B cell (primary cell): ENCODE measurements around the gene GRB10. TPM values are rescaled to one million over a fixed set of nuclear protein-coding genes. Genes with fewer than 3 reads are reported as not detected.

Source experiments
- ATAC-seq: fragments of 200-7000 bp; cut with Tn5 transposase; one replicate; pipeline ENCODE4 v1.10.0; 2021; ENCODE audit warnings: low read depth, mild to moderate bottlenecking, moderate number of reproducible peaks, moderate library complexity
- CTCF ChIA-PET: fragments of 350-600 bp; sonication (Branson Sonifier 250); formaldehyde crosslinking; loops from one replicate; lab custom pipeline; 2021; ENCODE audit warnings: antibody characterized with exemption, inconsistent platforms; lab: Charles Lee
- POLR2A ChIA-PET: fragments of 350-600 bp; sonication (Branson Sonifier 250); formaldehyde crosslinking; loops from one replicate; lab custom pipeline; 2021; ENCODE audit warnings: antibody characterized with exemption; lab: Charles Lee
- DNase-seq: peaks from one replicate; pipeline ENCODE4 v3.0.0; 2013
- H2AFZ ChIP-seq: 2 replicates; pipeline ENCODE4 v1.6.1; 2012; ENCODE audit warnings: mild to moderate bottlenecking, low read depth, low read length; ENCODE audit not compliant: insufficient read depth, poor library complexity, severe bottlenecking
- H3K27ac ChIP-seq, 2 donors: 1 replicate in 1 of 2; 2 replicates in 1 of 2; pipeline ENCODE4 v1.5.1; 2012 to 2013; ENCODE audit warnings: low read length in 2 of 2, mild to moderate bottlenecking in 2 of 2, moderate library complexity in 1 of 2
- H3K27me3 ChIP-seq, 4 experiments: fragments of 200-600 bp in 1 of 4; sonication (generic) in 1 of 4; replicated peaks in 1 of 4; 1 replicate in 2 of 4; 2 replicates in 2 of 4; pipeline versions ENCODE4 v1.6.1 to v1.7.0; 2013 to 2016; ENCODE audit warnings: low read length in 3 of 4, mild to moderate bottlenecking in 2 of 4, mixed read lengths in 1 of 4, moderate library complexity in 1 of 4; ENCODE audit not compliant: insufficient read depth in 4 of 4, control insufficient read depth in 3 of 4; ENCODE audit errors: control extremely low read depth in 1 of 4
- H3K36me3 ChIP-seq, 2 experiments: replicated peaks in 1 of 2; 1 replicate in 1 of 2; 2 replicates in 1 of 2; pipeline versions ENCODE4 v1.6.1 to v1.7.1; 2013; ENCODE audit warnings: low read length in 1 of 2; ENCODE audit not compliant: insufficient read depth in 2 of 2, control insufficient read depth in 1 of 2; ENCODE audit errors: control extremely low read depth in 1 of 2, extremely low read depth in 1 of 2
- H3K4me1 ChIP-seq, 2 donors: fragments of 200-600 bp in 1 of 2; sonication (generic) in 1 of 2; 1 replicate in 1 of 2; 2 replicates in 1 of 2; pipeline versions ENCODE4 v1.5.1 to v1.6.1; 2013 to 2017; ENCODE audit warnings: low read length in 2 of 2; ENCODE audit not compliant: control insufficient read depth in 2 of 2, insufficient read depth in 2 of 2
- H3K4me2 ChIP-seq: replicated peaks from 2 replicates; pipeline ENCODE3; 2012; ENCODE audit warnings: mild to moderate bottlenecking, low read depth, low read length; ENCODE audit not compliant: poor library complexity, severe bottlenecking
- H3K4me3 ChIP-seq, 5 experiments: fragments of 200-600 bp in 1 of 5; sonication (generic) in 1 of 5; 1 replicate in 3 of 5; 2 replicates in 2 of 5; pipeline versions ENCODE4 v1.5.1 to v1.7.0; 2011 to 2016; ENCODE audit warnings: low read length in 4 of 5, mild to moderate bottlenecking in 4 of 5, low read depth in 2 of 5, control low read depth in 1 of 5, moderate library complexity in 1 of 5; ENCODE audit not compliant: insufficient read depth in 1 of 5; ENCODE audit errors: control extremely low read depth in 1 of 5, extremely low read depth in 1 of 5
- H3K79me2 ChIP-seq: fragments of 200-600 bp; sonication (generic); one replicate; pipeline ENCODE4 v1.6.0; 2016; ENCODE audit warnings: low read length; ENCODE audit not compliant: control insufficient read depth, insufficient read depth
- H3K9ac ChIP-seq: fragments of 200-600 bp; sonication (generic); 2 replicates; pipeline ENCODE4 v1.6.1; 2017; ENCODE audit warnings: mild to moderate bottlenecking, low read length, moderate library complexity
- H3K9me3 ChIP-seq, 3 donors: one replicate each; pipeline versions ENCODE4 v1.6.1 to v1.7.1; 2013; ENCODE audit warnings: low read length in 2 of 3; ENCODE audit not compliant: control insufficient read depth in 2 of 3, insufficient read depth in 1 of 3; ENCODE audit errors: control extremely low read depth in 1 of 3
- H4K20me1 ChIP-seq: 2 replicates; pipeline ENCODE4 v1.6.0; 2012; ENCODE audit warnings: mild to moderate bottlenecking, low read length; ENCODE audit not compliant: insufficient read depth, control insufficient read depth, poor library complexity, severe bottlenecking
- H3K27ac Mint-ChIP-seq: one replicate; pipeline ENCODE4 v1.8.0; 2021; ENCODE audit warnings: mixed read lengths
- H3K27me3 Mint-ChIP-seq: one replicate; pipeline ENCODE4 v1.8.0; 2021; ENCODE audit warnings: mixed read lengths
- H3K4me1 Mint-ChIP-seq: one replicate; pipeline ENCODE4 v1.8.0; 2021; ENCODE audit warnings: mixed read lengths
- H3K4me3 Mint-ChIP-seq: one replicate; pipeline ENCODE4 v1.8.0; 2021; ENCODE audit warnings: mixed read lengths
- H3K9me3 Mint-ChIP-seq: one replicate; pipeline ENCODE4 v1.8.0; 2022; ENCODE audit warnings: mixed read lengths; ENCODE audit not compliant: insufficient read depth
- CTCF ChIP-seq: fragments of 200-600 bp; IDR thresholded peaks from one replicate; pipeline ENCODE4 v1.8.0; 2022; ENCODE audit warnings: antibody characterized with exemption, mild to moderate bottlenecking
- EZH2 ChIP-seq: IDR thresholded peaks from 2 replicates; pipeline ENCODE4 v1.6.1; 2012; ENCODE audit warnings: borderline replicate concordance, low read depth, mild to moderate bottlenecking, moderate library complexity, low read length; ENCODE audit not compliant: insufficient read depth, poor library complexity, severe bottlenecking
- WGBS: methylation state at CpG from one replicate; pipeline ENCODE4 v1.1.5; 2013; ENCODE audit warnings: missing lambda C conversion rate; ENCODE audit not compliant: insufficient coverage; 5-methylcytosine and 5-hydroxymethylcytosine counted together
- intact Hi-C: fragments of 100-400 bp; cut with micrococcal nuclease; formaldehyde crosslinking; loops from one replicate; pipeline ENCODE4 v1.10.0; 2022
- polyA plus RNA-seq: library from polyadenylated mRNA; depleted of rRNA; stranded (reverse); fragments of >200 nt; gene quantifications from 2 replicates; pipeline ENCODE4 v1.2.3, GENCODE V29; 2012
- total RNA-seq, 2 donors: library from RNA; stranded (reverse); fragments of 120-200 nt in 1 of 2; gene quantifications; 1 replicate in 1 of 2; 2 replicates in 1 of 2; pipeline versions ENCODE4 v1.2.3 to v1.2.4, GENCODE V29; 2013 to 2022

Gene GRB10
- total and polyA plus RNA-seq, 2 donors (not counting 1 experiment from before 2014, with no cell fraction given): 0.04 TPM; not detected in 1

DNA sequence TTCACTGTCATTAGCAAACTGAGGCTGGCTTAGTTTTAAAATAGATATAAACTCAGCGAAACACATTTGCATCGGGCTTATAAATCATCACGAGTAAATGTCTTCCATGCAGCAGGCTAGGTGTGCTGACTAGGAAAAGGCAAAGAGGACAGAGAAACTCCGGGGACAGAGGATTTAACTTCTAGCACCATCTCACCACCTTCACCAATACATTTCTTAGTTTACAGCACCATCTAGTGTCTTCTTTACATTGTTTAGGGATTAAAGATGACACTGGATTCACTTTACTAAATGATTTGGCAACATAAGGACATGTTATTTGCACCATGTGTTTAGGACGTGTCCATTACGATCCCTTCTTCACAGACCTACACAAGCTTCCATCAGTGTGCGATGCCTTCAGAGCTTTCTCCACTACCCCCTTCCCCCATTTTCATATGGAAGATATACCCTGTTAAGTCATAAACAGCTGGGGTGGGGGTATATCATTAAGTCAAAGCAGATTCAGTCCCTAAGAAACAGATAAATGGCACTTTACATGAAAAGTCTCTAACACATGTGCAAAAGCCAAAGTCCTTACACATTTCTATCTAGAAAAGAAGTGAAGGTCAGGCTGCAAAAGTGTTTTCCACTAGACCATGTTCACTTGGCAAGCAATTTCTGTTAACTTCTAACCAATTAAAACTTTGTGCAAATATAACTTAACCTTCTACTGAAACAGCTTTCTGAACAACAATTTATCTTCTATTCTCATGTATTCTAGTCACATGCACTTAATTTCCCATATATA is 103.3 kb downstream of the GRB10 start:
- Mint-ChIP-seq H3K27ac (no peak overlapping the region), H3K27me3 (peaks cover 22% of the 10 kb centered on the region), H3K9me3 (no peaks in the 10 kb centered on the region), H3K4me3 (no peak overlapping the region), H3K4me1 (peaks cover 5% of the 10 kb centered on the region)
- no peak overlapping the region for H3K9ac ChIP-seq
- no peak overlapping the region for H3K27ac ChIP-seq
- intact Hi-C loops: loop anchor here (1.0 to 5.0 kb wide), 4 partner anchors 211 to 587 kb away; no protein-coding TSS in a partner anchor
- H3K9me3 ChIP-seq: no peaks in the 10 kb centered on the region
- TF ChIP-seq CTCF (peak; percentile 73), EZH2 (no peak)
- peaks cover 8 to 10% of the 10 kb centered on the region in 2 donors for H3K4me1 ChIP-seq
- peak; percentile 66 for DNase-seq
- CTCF ChIA-PET: interaction anchor here (0.7 to 4.6 kb wide), 19 partner anchors 13 to 586 kb away, joined by 3 to 39 read pairs (median 4); partner anchors contain the start of gene ZPBP
- no peaks in the 10 kb centered on the region for H3K36me3 ChIP-seq
- no peak for ATAC-seq
- no peaks in the 10 kb centered on the region for H3K27me3 ChIP-seq
- POLR2A ChIA-PET: no interaction called here
- H3K4me2 ChIP-seq: no peak overlapping the region
- H2AFZ ChIP-seq: no peak overlapping the region
- H3K79me2 ChIP-seq: no peaks in the 10 kb centered on the region
- H4K20me1 ChIP-seq: no peaks in the 10 kb centered on the region
- no CpG with 5 or more reads among the region's 7 CpGs for WGBS
- H3K4me3 ChIP-seq: no peak overlapping the region

GRCh38 chr7:50678586-50678985 is 104.1 kb downstream of the GRB10 start:
- Histone ChIP-seq H3K9me3 (no peaks in the 10 kb centered on the region), H3K4me1 (peaks cover 8 to 10% of the 10 kb centered on the region in 2 donors), H3K36me3 (no peaks in the 10 kb centered on the region), H4K20me1 (no peaks in the 10 kb centered on the region), H3K4me2 (no peak overlapping the region), H3K27ac (no peak overlapping the region), H2AFZ (no peak overlapping the region), H3K4me3 (no peak overlapping the region), H3K79me2 (no peaks in the 10 kb centered on the region), H3K9ac (no peak overlapping the region), H3K27me3 (no peaks in the 10 kb centered on the region)
- intact Hi-C loops: loop anchor here (1.0 to 5.0 kb wide), 3 partner anchors 473 to 561 kb away; no protein-coding TSS in a partner anchor
- no peak for DNase-seq
- H3K9me3 Mint-ChIP-seq: no peaks in the 10 kb centered on the region
- no peak overlapping the region for H3K4me3 Mint-ChIP-seq
- ChIA-PET POLR2A (no interaction called here), CTCF (interaction anchor here (0.5 to 4.6 kb wide), 13 partner anchors 13 to 585 kb away, joined by 3 to 39 read pairs (median 4); partner anchors contain the start of gene ZPBP)
- no peak for TF ChIP-seq CTCF
- no peak for TF ChIP-seq EZH2
- H3K4me1 Mint-ChIP-seq: peaks cover 5% of the 10 kb centered on the region
- H3K27ac Mint-ChIP-seq: no peak overlapping the region
- no CpG with 5 or more reads among the region's 7 CpGs for WGBS
- peaks cover 24% of the 10 kb centered on the region for H3K27me3 Mint-ChIP-seq
- ATAC-seq: no peak
